ENCODE measurements around the gene TMCC2.

TMCC2 gene

GRCh38 chr1:205186191-205186590 lies 41.6 kb upstream of the TMCC2 start:
- Histone ChIP-seq H3K27me3 (ENCODE audit: control insufficient read depth, insufficient read depth, low read length) (no peaks in the 10 kb centered on the region), H3K4me3 (ENCODE audit: low read depth, low read length) (no peak overlapping the region), H3K9ac (no peak overlapping the region), H3K4me1 (no peaks in the 10 kb centered on the region), H3K9me3 (ENCODE audit: control insufficient read depth, low read length) (no peaks in the 10 kb centered on the region), H3K79me2 (no peaks in the 10 kb centered on the region), H3K27ac (no peak overlapping the region), H2AFZ (no peak overlapping the region), H3K36me3 (ENCODE audit: control insufficient read depth, insufficient read depth, low read length) (no peaks in the 10 kb centered on the region), H3K4me2 (ENCODE audit: low read length) (no peak overlapping the region)
- no peak for TF ChIP-seq CTCF (IDR thresholded peaks at IDR 0.05)

- H3K4me2 ChIP-seq (ENCODE audit: low read length), result no peak overlapping the region
- TF ChIP-seq CTCF (IDR thresholded peaks at IDR 0.05), result no peak
Observed at GRCh38 chr1:205187420-205187819, 40.3 kb upstream of the TMCC2 start.

GRCh38 chr1:205188098-205188497 lies 39.6 kb upstream of the TMCC2 start:
- no peaks in the 10 kb centered on the region for H3K4me1 ChIP-seq
- peaks cover 3% of the 10 kb centered on the region for H3K79me2 ChIP-seq
- no peak overlapping the region for H2AFZ ChIP-seq
- no peak overlapping the region for H3K9ac ChIP-seq
- H3K4me3 ChIP-seq (ENCODE audit: low read depth, low read length), result no peak overlapping the region
- H3K4me2 ChIP-seq (ENCODE audit: low read length), result no peak overlapping the region
- no peak for TF ChIP-seq CTCF (IDR thresholded peaks at IDR 0.05)
- no peak overlapping the region for H3K27ac ChIP-seq
- no peaks in the 10 kb centered on the region for H3K36me3 ChIP-seq (ENCODE audit: control insufficient read depth, insufficient read depth, low read length)
- H3K27me3 ChIP-seq (ENCODE audit: control insufficient read depth, insufficient read depth, low read length), result no peaks in the 10 kb centered on the region
- no peaks in the 10 kb centered on the region for H3K9me3 ChIP-seq (ENCODE audit: control insufficient read depth, low read length)

More at GRCh38 chr1:205187420-205187819, 40.3 kb upstream of the TMCC2 start:
- H3K79me2 ChIP-seq, result no peaks in the 10 kb centered on the region
- H3K27ac ChIP-seq, result no peak overlapping the region
- no peak overlapping the region for H3K9ac ChIP-seq
- H3K4me3 ChIP-seq (ENCODE audit: low read depth, low read length), result no peak overlapping the region
- H3K36me3 ChIP-seq (ENCODE audit: control insufficient read depth, insufficient read depth, low read length), result no peaks in the 10 kb centered on the region
- H3K9me3 ChIP-seq (ENCODE audit: control insufficient read depth, low read length), result no peaks in the 10 kb centered on the region
- H2AFZ ChIP-seq, result no peak overlapping the region
- H3K27me3 ChIP-seq (ENCODE audit: control insufficient read depth, insufficient read depth, low read length), result no peaks in the 10 kb centered on the region
- H3K4me1 ChIP-seq, result no peaks in the 10 kb centered on the region

GRCh38 chr1:205188596-205188995 lies 39.1 kb upstream of the TMCC2 start:
- Histone ChIP-seq H3K79me2 (peaks cover 3% of the 10 kb centered on the region), H3K36me3 (ENCODE audit: control insufficient read depth, insufficient read depth, low read length) (no peaks in the 10 kb centered on the region), H3K4me1 (no peaks in the 10 kb centered on the region), H2AFZ (no peak overlapping the region), H3K9ac (no peak overlapping the region), H3K9me3 (ENCODE audit: control insufficient read depth, low read length) (no peaks in the 10 kb centered on the region), H3K4me3 (ENCODE audit: low read depth, low read length) (no peak overlapping the region), H3K27me3 (ENCODE audit: control insufficient read depth, insufficient read depth, low read length) (no peaks in the 10 kb centered on the region), H3K27ac (no peak overlapping the region), H3K4me2 (ENCODE audit: low read length) (no peak overlapping the region)
- TF ChIP-seq CTCF (IDR thresholded peaks at IDR 0.05), result no peak

GRCh38 chr1:205189131-205189530 lies 38.6 kb upstream of the TMCC2 start:
- H3K9ac ChIP-seq, result no peak overlapping the region
- no peak overlapping the region for H2AFZ ChIP-seq
- H3K9me3 ChIP-seq (ENCODE audit: control insufficient read depth, low read length), result no peaks in the 10 kb centered on the region
- no peaks in the 10 kb centered on the region for H3K4me1 ChIP-seq
- peaks cover 5% of the 10 kb centered on the region for H3K79me2 ChIP-seq
- TF ChIP-seq CTCF (IDR thresholded peaks at IDR 0.05), result no peak
- H3K27ac ChIP-seq, result no peak overlapping the region
- H3K27me3 ChIP-seq (ENCODE audit: control insufficient read depth, insufficient read depth, low read length), result no peaks in the 10 kb centered on the region
- H3K4me3 ChIP-seq (ENCODE audit: low read depth, low read length), result no peak overlapping the region
- no peak overlapping the region for H3K4me2 ChIP-seq (ENCODE audit: low read length)
- no peaks in the 10 kb centered on the region for H3K36me3 ChIP-seq (ENCODE audit: control insufficient read depth, insufficient read depth, low read length)
